Glomerular visceral epithelial cell (primary cell): ENCODE data around the gene ZNF710.
"Not testable (repeated sequence)": the region's sequence is repeated elsewhere in the genome, so short reads cannot be mapped to it uniquely, and the experiment has no call there.

Experiments
- DNase-seq: peaks from one replicate; pipeline ENCODE4 v3.0.0-alpha.2; 2016; ENCODE audit errors: extremely low spot score

ZNF710 gene, protein sequence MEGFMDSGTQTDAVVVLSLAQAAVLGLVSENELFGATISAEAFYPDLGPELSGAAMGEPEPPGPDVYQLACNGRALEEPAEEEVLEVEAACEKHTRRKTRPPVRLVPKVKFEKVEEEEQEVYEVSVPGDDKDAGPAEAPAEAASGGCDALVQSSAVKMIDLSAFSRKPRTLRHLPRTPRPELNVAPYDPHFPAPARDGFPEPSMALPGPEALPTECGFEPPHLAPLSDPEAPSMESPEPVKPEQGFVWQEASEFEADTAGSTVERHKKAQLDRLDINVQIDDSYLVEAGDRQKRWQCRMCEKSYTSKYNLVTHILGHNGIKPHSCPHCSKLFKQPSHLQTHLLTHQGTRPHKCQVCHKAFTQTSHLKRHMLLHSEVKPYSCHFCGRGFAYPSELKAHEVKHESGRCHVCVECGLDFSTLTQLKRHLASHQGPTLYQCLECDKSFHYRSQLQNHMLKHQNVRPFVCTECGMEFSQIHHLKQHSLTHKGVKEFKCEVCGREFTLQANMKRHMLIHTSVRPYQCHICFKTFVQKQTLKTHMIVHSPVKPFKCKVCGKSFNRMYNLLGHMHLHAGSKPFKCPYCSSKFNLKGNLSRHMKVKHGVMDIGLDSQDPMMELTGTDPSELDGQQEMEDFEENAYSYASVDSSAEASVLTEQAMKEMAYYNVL

DNA sequence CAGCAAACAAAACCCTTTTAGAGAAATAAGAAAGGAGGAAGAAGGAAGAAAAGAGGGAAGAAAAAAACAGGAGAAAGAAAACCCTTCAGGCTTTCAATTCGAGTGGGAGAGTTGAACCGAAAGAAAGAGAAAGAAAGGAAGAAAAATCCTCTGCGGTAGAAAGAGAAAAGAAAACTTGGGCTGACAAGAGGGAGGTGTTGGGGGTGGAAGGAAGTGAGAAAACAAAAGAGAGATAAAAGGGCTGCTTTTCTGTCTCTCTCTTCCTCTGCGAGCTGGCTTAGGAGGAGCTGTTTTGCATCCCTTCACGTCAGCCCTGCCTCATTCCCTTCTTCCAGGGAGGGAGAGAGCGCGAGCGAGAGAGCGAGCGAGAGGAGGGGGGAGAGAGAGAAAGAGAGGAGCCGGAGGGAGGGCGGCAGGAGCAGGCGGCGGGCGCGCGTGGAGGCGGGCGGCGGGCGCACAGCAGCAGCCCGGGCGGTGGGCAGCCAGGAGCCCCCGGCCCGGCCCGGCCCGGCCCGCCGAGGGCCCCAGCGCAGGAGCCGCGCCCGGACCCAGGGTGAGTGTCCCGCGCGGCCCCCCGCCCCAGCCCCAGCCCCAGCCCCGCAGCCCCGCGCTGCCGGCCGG, at the start of gene ZNF710:
Gene ZNF710 (plus strand): TSS at position 263 of the 621 bp plus-strand sequence. CDS start 65,814 bp downstream, outside the sequence.
- DNase-seq = peak; percentile 59

- no peak for DNase-seq
These were observed 46.6 kb upstream of the ZNF710 start for GRCh38 chr15:89954541-89954940.

- DNase-seq = not testable (repeated sequence)
These were observed 45.6 kb upstream of the ZNF710 start for GRCh38 chr15:89955449-89955998.

- no peak for DNase-seq
These were observed 42.9 kb upstream of the ZNF710 start for GRCh38 chr15:89958107-89958805.

GRCh38 chr15:89963301-89964231, 37.6 kb upstream of the ZNF710 start:
- DNase-seq = no peak

DNA sequence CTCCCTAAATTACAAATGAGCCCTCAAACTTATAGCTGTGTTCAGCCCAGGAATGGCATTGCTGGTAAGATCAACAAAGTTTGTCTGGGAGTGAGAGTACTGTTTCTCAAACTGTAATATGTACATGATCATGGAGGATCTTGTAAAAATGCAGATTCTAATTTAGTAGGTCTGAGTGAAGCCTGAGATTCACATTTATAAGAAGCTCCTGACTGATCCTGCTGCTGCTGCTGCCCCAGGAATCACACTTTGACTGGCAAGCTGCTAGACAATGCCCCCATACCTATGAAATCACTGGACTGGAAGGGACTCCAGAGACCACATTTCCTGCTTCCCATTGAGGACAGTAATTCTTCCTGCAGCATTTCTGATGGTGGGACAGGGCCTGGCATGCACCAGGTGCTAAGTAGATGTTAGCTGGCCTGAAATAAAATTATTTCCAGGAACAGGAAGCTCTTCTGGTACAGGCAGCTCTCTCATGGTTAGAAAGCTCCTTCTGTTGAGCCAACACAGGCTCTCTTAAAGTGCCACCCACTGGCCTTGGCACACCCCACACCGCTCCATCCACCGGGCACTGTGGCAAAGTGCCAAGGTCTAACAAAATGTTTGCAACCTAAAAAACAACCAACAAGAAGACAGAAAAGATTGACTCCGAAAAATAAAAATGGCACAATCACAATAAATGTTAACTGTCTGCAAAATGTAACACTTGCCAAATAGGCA, 36.7 kb upstream of the ZNF710 start:
- DNase-seq = no peak

DNA sequence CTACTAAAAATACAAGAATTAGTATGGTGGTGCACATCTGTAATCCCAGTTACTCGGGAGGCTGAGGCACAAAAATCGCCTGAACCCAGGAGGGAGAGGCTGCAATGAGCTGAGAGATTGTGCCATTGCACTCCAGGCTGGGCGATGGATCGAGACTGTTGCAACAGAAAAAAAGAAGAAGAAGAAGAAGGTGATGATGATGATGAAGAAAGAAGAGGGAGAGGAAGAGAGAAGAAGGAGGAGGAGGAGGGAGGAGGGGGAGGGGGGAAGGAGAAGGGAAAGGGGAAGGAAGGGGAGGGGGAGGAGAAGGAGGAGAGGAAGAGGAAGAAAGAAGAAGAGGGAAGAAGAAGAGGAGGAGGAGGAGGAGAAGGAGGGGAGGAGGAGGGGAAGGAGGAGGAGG, 33.2 kb upstream of the ZNF710 start:
- no peak for DNase-seq

GRCh38 chr15:89971592-89971997, 29.5 kb upstream of the ZNF710 start:
- DNase-seq = peak; percentile 17

DNA sequence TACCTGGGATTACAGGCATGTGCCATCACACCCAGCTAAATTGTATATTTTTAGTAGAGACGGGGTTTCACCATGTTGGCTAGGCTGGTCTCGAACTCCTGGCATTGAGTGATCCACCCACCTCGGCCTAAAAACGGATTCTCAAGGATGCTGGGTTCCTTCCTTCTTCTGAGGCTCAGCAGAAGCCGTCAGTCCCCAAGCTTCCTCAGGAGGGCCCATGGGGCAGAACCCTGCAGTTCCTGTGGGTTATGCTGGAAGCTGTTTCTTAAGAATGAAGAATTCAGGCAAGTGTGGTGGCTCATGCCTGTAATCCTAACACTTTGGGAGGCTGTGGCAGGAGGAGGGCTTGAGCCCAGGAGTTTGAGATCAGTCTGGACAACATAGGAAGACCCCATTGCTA, 29.0 kb upstream of the ZNF710 start:
- DNase-seq = no peak

DNA sequence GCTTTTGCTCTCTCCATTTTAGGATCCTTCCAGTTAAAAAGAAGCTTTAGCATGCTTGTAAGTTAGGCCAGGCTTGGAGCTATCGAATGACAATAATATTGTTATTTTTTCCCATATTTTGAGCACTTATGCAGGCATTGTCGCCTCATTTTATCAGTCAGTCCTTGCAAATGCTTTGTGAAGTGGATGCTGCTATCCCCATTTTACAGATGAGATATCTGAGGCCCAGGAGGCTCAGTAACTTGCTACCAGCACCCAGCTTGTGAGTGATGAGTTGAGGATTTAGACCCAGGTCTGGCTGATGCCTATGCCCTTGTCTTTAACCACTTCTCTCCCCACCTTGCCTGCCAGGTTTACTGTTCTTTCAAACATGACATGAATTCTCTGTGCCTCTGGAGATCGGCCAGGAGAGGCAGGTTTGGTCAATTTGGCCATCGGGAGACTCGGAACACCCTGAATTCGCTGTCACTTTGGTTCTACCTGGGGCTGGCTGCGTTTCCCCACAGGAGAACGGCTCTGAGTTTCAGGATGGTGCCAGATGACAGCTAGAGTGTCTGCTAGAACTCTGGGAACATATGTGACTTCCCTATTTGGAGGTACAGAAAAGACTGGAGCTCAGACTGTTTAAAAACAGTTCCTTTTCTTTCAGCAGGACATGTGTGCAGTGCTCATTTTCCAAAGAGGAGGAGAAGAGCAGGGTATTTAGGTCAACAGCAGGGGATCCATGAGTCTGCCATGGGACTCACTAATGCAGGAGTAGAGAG, 25.5 kb upstream of the ZNF710 start:
- no peak for DNase-seq

DNA sequence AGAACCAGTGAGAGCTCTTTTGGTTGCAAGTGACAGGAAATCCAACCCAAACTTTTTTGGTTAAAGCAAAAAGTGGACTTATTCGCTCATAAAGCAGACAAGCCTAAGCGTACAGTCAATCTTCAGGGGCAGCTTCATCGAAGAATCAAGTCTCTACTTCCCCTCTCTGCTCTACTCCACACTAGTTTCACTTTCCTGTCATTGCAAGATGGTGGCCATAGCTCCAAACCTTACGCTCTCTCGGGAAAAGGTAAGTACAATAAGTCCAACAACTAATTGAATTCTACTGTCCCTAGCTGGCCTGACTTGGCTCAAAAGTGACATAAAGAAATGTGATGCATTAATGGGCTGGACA, 24.9 kb upstream of the ZNF710 start:
- no peak for DNase-seq

GRCh38 chr15:89977836-89978235, 23.3 kb upstream of the ZNF710 start:
- DNase-seq = not testable (repeated sequence)

DNA sequence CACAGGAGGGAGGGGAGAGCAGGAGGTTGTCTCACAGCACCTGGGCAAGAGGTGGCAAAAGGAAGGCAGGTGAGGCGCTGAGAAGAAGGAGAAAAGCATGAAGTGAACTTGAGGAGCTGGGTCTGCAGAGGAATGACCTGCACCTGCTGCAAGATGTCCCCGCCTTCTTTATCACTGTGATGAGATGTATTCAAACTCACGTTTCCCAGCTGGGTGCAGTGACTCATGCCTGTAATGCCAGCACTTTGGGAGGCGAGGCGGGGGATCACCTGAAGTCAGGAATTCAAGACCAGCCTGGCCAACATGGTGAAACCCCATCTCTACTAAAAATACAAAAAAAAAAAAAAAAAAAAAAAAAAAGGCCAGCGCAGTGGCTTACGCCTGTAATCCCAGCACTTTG, 22.2 kb upstream of the ZNF710 start:
- no peak for DNase-seq

DNA sequence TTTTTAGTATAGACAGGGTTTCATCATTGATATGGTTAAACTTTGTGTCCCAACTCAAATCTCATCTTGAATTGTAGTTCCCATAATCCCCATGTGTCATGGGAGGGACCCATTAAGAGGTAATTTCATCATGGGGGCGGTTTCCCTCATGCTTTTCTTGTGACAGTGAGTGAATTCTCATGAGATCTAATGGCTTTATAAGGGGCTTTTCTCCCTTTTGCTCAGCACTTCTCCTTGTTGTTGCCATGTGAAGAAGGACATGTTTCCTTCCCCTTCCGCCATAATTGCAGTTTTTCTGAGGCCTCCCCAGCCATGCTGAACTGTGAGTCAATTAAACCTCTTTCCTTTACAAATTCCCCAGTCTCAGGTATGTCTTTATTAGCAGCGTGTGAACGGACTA, 20.2 kb upstream of the ZNF710 start:
- DNase-seq = no peak

DNA sequence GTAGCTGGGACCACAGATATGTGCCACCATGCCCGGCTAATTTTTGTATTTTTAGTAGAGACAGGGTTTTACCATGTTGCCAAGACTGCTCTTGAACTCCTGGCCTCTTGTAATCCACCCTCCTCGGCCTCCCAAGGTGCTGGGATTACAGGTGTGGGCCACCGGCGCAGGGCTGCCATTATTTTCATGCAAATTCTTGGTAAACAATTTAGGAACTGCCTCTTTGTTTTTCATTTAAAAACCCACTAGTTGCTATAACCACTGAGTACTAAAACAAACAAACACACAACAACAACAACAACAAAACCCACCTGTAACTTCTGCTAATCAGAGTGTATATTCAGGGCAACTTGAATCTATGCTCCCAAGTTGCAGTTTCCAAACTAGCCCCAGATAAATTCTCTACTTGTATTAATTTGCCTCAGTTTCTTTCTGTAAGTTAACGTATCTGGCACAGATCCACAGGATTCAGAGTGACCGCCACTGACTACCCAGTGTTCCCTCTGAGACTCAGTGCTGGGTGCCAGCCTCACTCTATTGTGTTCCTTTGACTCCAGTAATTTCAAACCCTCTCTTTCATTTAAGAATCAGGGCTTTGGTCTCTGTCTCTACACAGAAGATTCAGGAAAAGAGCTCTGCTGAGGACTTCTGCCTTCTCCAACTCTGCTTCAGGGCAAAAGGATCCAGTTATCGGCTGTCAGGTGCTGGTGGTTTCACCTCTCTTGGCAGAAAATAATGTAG, 18.6 kb upstream of the ZNF710 start:
- DNase-seq = no peak

DNA sequence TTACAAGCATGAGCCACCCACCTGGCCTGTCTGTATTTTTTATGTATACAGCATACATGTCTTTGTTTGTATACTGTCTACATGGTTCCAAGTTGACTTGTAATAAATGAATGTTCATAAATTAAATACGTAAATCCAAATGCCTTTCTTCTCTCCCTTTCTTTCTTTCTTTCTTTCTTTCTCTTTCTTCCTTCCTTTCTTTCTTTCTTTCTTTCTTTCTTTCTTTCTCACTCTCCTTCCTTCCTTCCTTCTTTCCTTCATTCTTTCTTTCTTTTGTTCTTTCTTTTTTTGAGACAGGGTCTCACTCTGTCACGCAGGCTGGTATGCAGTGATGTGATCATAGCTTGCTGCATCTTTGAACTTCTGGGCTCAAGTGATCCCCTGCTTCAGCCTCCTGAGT, 17.1 kb upstream of the ZNF710 start:
- no peak for DNase-seq

- no peak for DNase-seq
These were observed 16.6 kb upstream of the ZNF710 start for GRCh38 chr15:89984421-89985010.

DNA sequence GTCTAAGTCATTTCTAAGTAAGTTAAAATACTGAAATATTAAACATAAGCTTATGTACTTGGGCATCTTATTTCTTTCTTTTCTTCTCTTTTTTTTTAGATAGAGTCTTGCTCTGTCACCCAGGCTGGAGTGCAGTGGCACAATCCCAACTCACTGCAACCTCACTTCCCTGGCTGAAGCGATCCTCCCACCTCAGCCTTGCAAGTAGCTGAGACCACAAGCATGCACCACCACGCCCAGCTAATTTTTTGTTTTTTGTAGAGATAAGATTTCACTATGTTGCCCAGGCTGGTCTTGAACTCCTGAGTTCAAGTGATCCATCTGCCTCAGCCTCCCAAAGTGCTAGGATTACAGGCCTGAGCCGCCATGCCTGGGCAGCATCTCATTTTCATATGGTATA, 16.0 kb upstream of the ZNF710 start:
- DNase-seq = no peak
